ENCODE results near the gene SPTB.

Gene SPTB

GRCh38 chr14:64926398-64926995, 46.8 kb upstream of the SPTB start:
- POLR2A ChIA-PET: interaction anchor here (1.9 kb wide), 1 partner anchor 10 kb away, joined by 8 read pairs; no protein-coding TSS in a partner anchor
- peaks cover 52 to 63% of the 10 kb centered on the region in 2 experiments for H3K36me3 ChIP-seq (ENCODE audit: control insufficient read depth in 2 of 2, insufficient read depth in 1 of 2, low read length in 2 of 2)

GRCh38 chr14:64923015-64923414, 43.3 kb upstream of the SPTB start:
- Histone ChIP-seq H3K4me1 (ENCODE audit: control insufficient read depth, insufficient read depth, low read length) (no peaks in the 10 kb centered on the region), H3K27ac (ENCODE audit: extremely low read depth, low read depth, low read length) (no peak overlapping the region), H3K4me3 (ENCODE audit: low read depth, low read length) (no peak overlapping the region), H3K36me3 (ENCODE audit: control insufficient read depth in 2 of 2, insufficient read depth in 1 of 2, low read length in 2 of 2) (peaks cover 30 to 37% of the 10 kb centered on the region in 2 experiments), H3K9me3 (ENCODE audit: control insufficient read depth, insufficient read depth, low read depth, low read length) (no peaks in the 10 kb centered on the region)
- ChIA-PET POLR2A (interaction anchor here (0.7 kb wide), 1 partner anchor 124 kb away, joined by 5 read pairs; no protein-coding TSS in a partner anchor), CTCF (interaction anchor here (0.7 kb wide), 4 partner anchors 14 to 532 kb away, joined by 4 to 5 read pairs (median 4); no protein-coding TSS in a partner anchor)
- TF ChIP-seq ZNF248 (tag by site-specific recombination; IDR thresholded peaks at IDR 0.05) (no peak), ZNF121 (tag by site-specific recombination; IDR thresholded peaks at IDR 0.05) (peak; percentile 68; the same call in 1 of the 2 replicates)

More at GRCh38 chr14:64926398-64926995, 46.8 kb upstream of the SPTB start:
- Histone ChIP-seq H3K9me3 (ENCODE audit: control insufficient read depth, insufficient read depth, low read depth, low read length) (no peaks in the 10 kb centered on the region), H3K4me1 (ENCODE audit: control insufficient read depth, insufficient read depth, low read length) (no peaks in the 10 kb centered on the region), H3K4me3 (ENCODE audit: low read depth, low read length) (no peak overlapping the region), H3K27ac (ENCODE audit: extremely low read depth, low read depth, low read length) (no peak overlapping the region)
- peak; percentile 57 for TF ChIP-seq FEZF1 (tag by site-specific recombination; IDR thresholded peaks at IDR 0.05)
- TF ChIP-seq GLI2 (tag by site-specific recombination; IDR thresholded peaks at IDR 0.05; ENCODE audit: borderline replicate concordance, low read depth): no peak
- CTCF ChIA-PET: interaction anchor here (0.6 to 1.3 kb wide), 3 partner anchors 33 to 1408 kb away, joined by 3 read pairs; no protein-coding TSS in a partner anchor

- CTCF ChIA-PET: interaction anchor here (0.6 to 1.7 kb wide), 3 partner anchors 16 to 132 kb away, joined by 3 to 5 read pairs (median 4); partner anchors contain the start of gene GPX2
- Histone ChIP-seq H3K4me1 (ENCODE audit: control insufficient read depth, insufficient read depth, low read length) (no peaks in the 10 kb centered on the region), H3K4me3 (ENCODE audit: low read depth, low read length) (no peak overlapping the region), H3K9me3 (ENCODE audit: control insufficient read depth, insufficient read depth, low read depth, low read length) (no peaks in the 10 kb centered on the region), H3K36me3 (ENCODE audit: control insufficient read depth in 2 of 2, insufficient read depth in 1 of 2, low read length in 2 of 2) (peaks cover 16 to 21% of the 10 kb centered on the region in 2 experiments), H3K27ac (ENCODE audit: extremely low read depth, low read depth, low read length) (no peak overlapping the region)
- no peak for TF ChIP-seq ZNF19 (tag by site-specific recombination; IDR thresholded peaks at IDR 0.05; ENCODE audit: low read depth)
- TF ChIP-seq ZBTB26 (tag by site-specific recombination; optimal IDR thresholded peaks at IDR 0.05): no peak
- TF ChIP-seq RBAK (tag by site-specific recombination; IDR thresholded peaks at IDR 0.05): no peak
- no peak for TF ChIP-seq PBX3 (CRISPR knock-in tag; IDR thresholded peaks at IDR 0.05)
- no peak for TF ChIP-seq ZNF600 (tag by site-specific recombination; IDR thresholded peaks at IDR 0.05)
- TF ChIP-seq ZNF514 (tag by site-specific recombination; IDR thresholded peaks at IDR 0.05): no peak
- TF ChIP-seq GLI2 (tag by site-specific recombination; IDR thresholded peaks at IDR 0.05; ENCODE audit: borderline replicate concordance, low read depth): no peak
- no peak for TF ChIP-seq GLIS2 (tag by site-specific recombination; IDR thresholded peaks at IDR 0.05)
- TF ChIP-seq ZSCAN16 (tag by site-specific recombination; IDR thresholded peaks at IDR 0.05): no peak
- TF ChIP-seq ZNF404 (tag by site-specific recombination; IDR thresholded peaks at IDR 0.05): no peak
- TF ChIP-seq ZNF138 (tag by site-specific recombination; IDR thresholded peaks at IDR 0.05; ENCODE audit: borderline replicate concordance): no peak
- no peak for TF ChIP-seq ZNF26 (tag by site-specific recombination; IDR thresholded peaks at IDR 0.05)
- no peak for TF ChIP-seq ZNF18 (tag by site-specific recombination; IDR thresholded peaks at IDR 0.05)
- TF ChIP-seq ZXDB (tag by site-specific recombination; IDR thresholded peaks at IDR 0.05): no peak
- POLR2A ChIA-PET: no interaction called here
These were observed 40.8 kb upstream of the SPTB start for GRCh38 chr14:64920465-64920864.

Measured in HEK293 (cell line).